ENCODE results near the gene EPS8.
A peak's percentile ranks its signal among the peaks of the same experiment; 100 is the strongest.

The EPS8 gene

GRCh38 chr12:15808250-15808649, 19.1 kb upstream of the EPS8 start:
- Histone ChIP-seq H3K27ac (no peak overlapping the region), H3K9ac (ENCODE audit: insufficient read length) (no peak overlapping the region), H3K4me3 (peak overlapping the region; percentile 40), H3K36me3 (ENCODE audit: insufficient read depth, low read length) (no peaks in the 10 kb centered on the region), H3K9me3 (ENCODE audit: low read depth, low read length) (no peaks in the 10 kb centered on the region)
- no peak for DNase-seq (ENCODE audit: low read depth, low spot score)
- TF ChIP-seq FOXP2 (optimal IDR thresholded peaks at IDR 0.05; ENCODE audit: control extremely low read depth, extremely low read length, insufficient read depth) (no peak), POLR2AphosphoS5 (IDR thresholded peaks at IDR 0.05; ENCODE audit: borderline replicate concordance, low read depth, low read length) (no peak), EZH2 (IDR thresholded peaks at IDR 0.05) (no peak)

- DNase-seq (ENCODE audit: low read depth, low spot score): no peak
- Histone ChIP-seq H3K27ac (no peak overlapping the region), H3K9me3 (ENCODE audit: low read depth, low read length) (no peaks in the 10 kb centered on the region), H3K36me3 (ENCODE audit: insufficient read depth, low read length) (no peaks in the 10 kb centered on the region), H3K4me3 (no peak overlapping the region), H3K9ac (ENCODE audit: insufficient read length) (no peak overlapping the region)
- no peak for TF ChIP-seq POLR2AphosphoS5 (IDR thresholded peaks at IDR 0.05; ENCODE audit: borderline replicate concordance, low read depth, low read length)
- TF ChIP-seq FOXP2 (optimal IDR thresholded peaks at IDR 0.05; ENCODE audit: control extremely low read depth, extremely low read length, insufficient read depth): no peak
- no peak for TF ChIP-seq EZH2 (IDR thresholded peaks at IDR 0.05)
Observed at GRCh38 chr12:15806826-15807225, 17.6 kb upstream of the EPS8 start.

- no peaks in the 10 kb centered on the region for H3K9me3 ChIP-seq (ENCODE audit: low read depth, low read length)
- no peak overlapping the region for H3K9ac ChIP-seq (ENCODE audit: insufficient read length)
- DNase-seq (ENCODE audit: low read depth, low spot score): no peak
- H3K27ac ChIP-seq: no peak overlapping the region
- no peaks in the 10 kb centered on the region for H3K36me3 ChIP-seq (ENCODE audit: insufficient read depth, low read length)
- no peak for TF ChIP-seq FOXP2 (optimal IDR thresholded peaks at IDR 0.05; ENCODE audit: control extremely low read depth, extremely low read length, insufficient read depth)
- no peak for TF ChIP-seq EZH2 (IDR thresholded peaks at IDR 0.05)
- H3K4me3 ChIP-seq: no peak overlapping the region
Observed at GRCh38 chr12:15801770-15802744, 12.9 kb upstream of the EPS8 start.

GRCh38 chr12:15800278-15800677, 11.1 kb upstream of the EPS8 start:
- no peak for DNase-seq (ENCODE audit: low read depth, low spot score)
- Histone ChIP-seq H3K9me3 (ENCODE audit: low read depth, low read length) (no peaks in the 10 kb centered on the region), H3K36me3 (ENCODE audit: insufficient read depth, low read length) (no peaks in the 10 kb centered on the region), H3K9ac (ENCODE audit: insufficient read length) (no peak overlapping the region), H3K4me3 (no peak overlapping the region), H3K27ac (no peak overlapping the region)
- TF ChIP-seq FOXP2 (optimal IDR thresholded peaks at IDR 0.05; ENCODE audit: control extremely low read depth, extremely low read length, insufficient read depth) (no peak), EZH2 (IDR thresholded peaks at IDR 0.05) (no peak), POLR2AphosphoS5 (IDR thresholded peaks at IDR 0.05; ENCODE audit: borderline replicate concordance, low read depth, low read length) (no peak)

- no peak overlapping the region for H3K9ac ChIP-seq (ENCODE audit: insufficient read length)
- H3K4me3 ChIP-seq: no peak overlapping the region
Observed at GRCh38 chr12:15797818-15798217, 8.6 kb upstream of the EPS8 start.

GRCh38 chr12:15796493-15797141, 7.4 kb upstream of the EPS8 start:
- Histone ChIP-seq H3K9me3 (ENCODE audit: low read depth, low read length) (no peaks in the 10 kb centered on the region), H3K36me3 (ENCODE audit: insufficient read depth, low read length) (no peaks in the 10 kb centered on the region), H3K9ac (ENCODE audit: insufficient read length) (no peak overlapping the region), H3K27ac (no peak overlapping the region), H3K4me3 (no peak overlapping the region)
- no peak for DNase-seq (ENCODE audit: low read depth, low spot score)
- no peak for TF ChIP-seq EZH2 (IDR thresholded peaks at IDR 0.05)
- no peak for TF ChIP-seq POLR2AphosphoS5 (IDR thresholded peaks at IDR 0.05; ENCODE audit: borderline replicate concordance, low read depth, low read length)
- no peak for TF ChIP-seq FOXP2 (optimal IDR thresholded peaks at IDR 0.05; ENCODE audit: control extremely low read depth, extremely low read length, insufficient read depth)

More at GRCh38 chr12:15797818-15798217, 8.6 kb upstream of the EPS8 start:
- H3K27ac ChIP-seq: no peak overlapping the region
- no peak for DNase-seq (ENCODE audit: low read depth, low spot score)
- H3K9me3 ChIP-seq (ENCODE audit: low read depth, low read length): no peaks in the 10 kb centered on the region
- TF ChIP-seq FOXP2 (optimal IDR thresholded peaks at IDR 0.05; ENCODE audit: control extremely low read depth, extremely low read length, insufficient read depth) (no peak), POLR2AphosphoS5 (IDR thresholded peaks at IDR 0.05; ENCODE audit: borderline replicate concordance, low read depth, low read length) (no peak), EZH2 (IDR thresholded peaks at IDR 0.05) (no peak)
- no peaks in the 10 kb centered on the region for H3K36me3 ChIP-seq (ENCODE audit: insufficient read depth, low read length)

- Histone ChIP-seq H3K9ac (ENCODE audit: insufficient read length) (no peak overlapping the region), H3K36me3 (ENCODE audit: insufficient read depth, low read length) (no peaks in the 10 kb centered on the region), H3K27ac (no peak overlapping the region), H3K4me3 (no peak overlapping the region), H3K9me3 (ENCODE audit: low read depth, low read length) (no peaks in the 10 kb centered on the region)
- DNase-seq (ENCODE audit: low read depth, low spot score): no peak
- TF ChIP-seq POLR2AphosphoS5 (IDR thresholded peaks at IDR 0.05; ENCODE audit: borderline replicate concordance, low read depth, low read length): no peak
- TF ChIP-seq EZH2 (IDR thresholded peaks at IDR 0.05): no peak
- no peak for TF ChIP-seq FOXP2 (optimal IDR thresholded peaks at IDR 0.05; ENCODE audit: control extremely low read depth, extremely low read length, insufficient read depth)
Observed at GRCh38 chr12:15794836-15795235, 5.6 kb upstream of the EPS8 start.

- H3K36me3 ChIP-seq (ENCODE audit: insufficient read depth, low read length): no peaks in the 10 kb centered on the region
- no peak overlapping the region for H3K4me3 ChIP-seq
- H3K9me3 ChIP-seq (ENCODE audit: low read depth, low read length): no peaks in the 10 kb centered on the region
- no peak for DNase-seq (ENCODE audit: low read depth, low spot score)
- H3K27ac ChIP-seq: no peak overlapping the region
- TF ChIP-seq POLR2AphosphoS5 (IDR thresholded peaks at IDR 0.05; ENCODE audit: borderline replicate concordance, low read depth, low read length): no peak
- TF ChIP-seq FOXP2 (optimal IDR thresholded peaks at IDR 0.05; ENCODE audit: control extremely low read depth, extremely low read length, insufficient read depth): no peak
- no peak for TF ChIP-seq EZH2 (IDR thresholded peaks at IDR 0.05)
- no peak overlapping the region for H3K9ac ChIP-seq (ENCODE audit: insufficient read length)
Observed at GRCh38 chr12:15794196-15794595, 5.0 kb upstream of the EPS8 start.

Measured in SK-N-MC (cell line).